ENCODE measurements around the gene GRIN2A.

- TF ChIP-seq PCBP2 (optimal IDR thresholded peaks at IDR 0.05; ENCODE audit: low read depth, low read length, poor library complexity, severe bottlenecking) (no peak), ZBTB7A (CRISPR knock-in tag; IDR thresholded peaks at IDR 0.05) (no peak), SRSF1 (optimal IDR thresholded peaks at IDR 0.05; ENCODE audit: low read depth, low read length) (no peak), PAXIP1 (CRISPR knock-in tag; conservative IDR thresholded peaks at IDR 0.05) (no peak)
Observed at GRCh38 chr16:10121491-10121890, 60.7 kb downstream of the GRIN2A start.

Data from HepG2 (cell line).